Endothelial cell of umbilical vein (primary cell): Measurements from ENCODE around the gene ALOX5AP. TPM values are rescaled to one million over a fixed set of nuclear protein-coding genes. Genes with fewer than 3 reads are reported as not detected.

ENCODE experiments used
- BruUV-seq: library from RNA; stranded (reverse); fragments of 400-500 nt; replicated peaks from 2 replicates; lab custom pipeline; 2021; lab: Mats Ljungman, UMichigan
- CTCF ChIA-PET: fragments of 300-600, 350-600 bp; sonication (Branson Sonifier 250); formaldehyde crosslinking; loops from one replicate; lab custom pipeline; 2021; ENCODE audit warnings: antibody characterized with exemption, inconsistent platforms; lab: Charles Lee
- POLR2A ChIA-PET: fragments of 300-600, 350-600 bp; sonication (Branson Sonifier 250); formaldehyde crosslinking; loops from one replicate; lab custom pipeline; 2021; ENCODE audit warnings: antibody characterized with exemption, inconsistent platforms; lab: Charles Lee
- DNase-seq: peaks from one replicate; pipeline ENCODE4 v3.0.0-alpha.2; 2011; ENCODE audit warnings: low read depth, low spot score
- FAIRE-seq: peaks from 2 replicates; lab custom pipeline; 2011; peaks lifted over from hg19 to GRCh38; lab: Jason Lieb, UNC
- H2AFZ ChIP-seq: 2 replicates; pipeline ENCODE4 v1.6.0; 2012; ENCODE audit warnings: low read depth, low read length, control low read depth, inconsistent platforms
- H3K27ac ChIP-seq: 2 replicates; pipeline ENCODE4 v1.5.1; 2011; ENCODE audit warnings: low read depth, mild to moderate bottlenecking, control low read depth, low read length, moderate library complexity; ENCODE audit not compliant: insufficient read depth
- H3K27me3 ChIP-seq, 2 experiments: 2 replicates each; pipeline versions ENCODE4 v1.6.0 to v1.6.1; 2011; ENCODE audit warnings: low read length in 2 of 2, mixed read lengths in 1 of 2; ENCODE audit not compliant: control insufficient read depth in 2 of 2, insufficient read depth in 2 of 2
- H3K36me3 ChIP-seq, 2 experiments: 2 replicates in 1 of 2; 3 replicates in 1 of 2; pipeline ENCODE4 v1.5.1; 2011; ENCODE audit warnings: low read length in 2 of 2, mild to moderate bottlenecking in 1 of 2, moderate library complexity in 1 of 2; ENCODE audit not compliant: control insufficient read depth in 2 of 2, insufficient read depth in 2 of 2; ENCODE audit errors: extremely low read depth in 1 of 2
- H3K4me1 ChIP-seq: 3 replicates; pipeline ENCODE4 v1.5.1; 2011; ENCODE audit warnings: mild to moderate bottlenecking, low read length; ENCODE audit not compliant: control insufficient read depth, insufficient read depth; ENCODE audit errors: extremely low read depth
- H3K4me2 ChIP-seq: 2 replicates; pipeline ENCODE4 v1.6.1; 2011; ENCODE audit warnings: low read length, control low read depth, mixed read lengths; ENCODE audit not compliant: insufficient read depth
- H3K4me3 ChIP-seq, 3 experiments: fragments of 200-600 bp in 1 of 3; sonication (generic), shearing (Covaris generic) in 1 of 3; replicated peaks in 1 of 3; 2 replicates each; pipeline ENCODE4 v1.5.1; 2011 to 2016; ENCODE audit warnings: control low read depth in 3 of 3, low read length in 3 of 3, mild to moderate bottlenecking in 2 of 3, inconsistent platforms in 1 of 3, low read depth in 1 of 3, moderate library complexity in 1 of 3; ENCODE audit not compliant: insufficient read depth in 1 of 3
- H3K79me2 ChIP-seq: 2 replicates; pipeline ENCODE4 v1.6.0; 2012; ENCODE audit warnings: low read length, inconsistent platforms; ENCODE audit not compliant: control insufficient read depth, insufficient read depth
- H3K9ac ChIP-seq: replicated peaks from 2 replicates; pipeline ENCODE3; 2011; ENCODE audit warnings: low read length, control low read depth; ENCODE audit not compliant: insufficient read depth; ENCODE audit errors: extremely low read depth
- H3K9me1 ChIP-seq: replicated peaks from 3 replicates; pipeline ENCODE4 v1.6.0; 2011; ENCODE audit warnings: mild to moderate bottlenecking, low read length; ENCODE audit not compliant: control insufficient read depth, insufficient read depth; ENCODE audit errors: extremely low read depth
- H3K9me3 ChIP-seq: replicated peaks from 2 replicates; pipeline ENCODE4 v1.5.1; 2012; ENCODE audit warnings: low read length, inconsistent platforms; ENCODE audit not compliant: control insufficient read depth, insufficient read depth
- H4K20me1 ChIP-seq: replicated peaks from 2 replicates; pipeline ENCODE3; 2011; ENCODE audit warnings: mild to moderate bottlenecking, low read length; ENCODE audit not compliant: control insufficient read depth, insufficient read depth; ENCODE audit errors: extremely low read depth
- EZH2 ChIP-seq: IDR thresholded peaks from 2 replicates; pipeline ENCODE4 v1.6.1; 2012; ENCODE audit warnings: borderline replicate concordance, low read depth, mild to moderate bottlenecking, moderate library complexity, low read length, inconsistent platforms; ENCODE audit not compliant: severe bottlenecking
- FOS ChIP-seq: IDR thresholded peaks from 2 replicates; pipeline ENCODE4 v1.6.1; 2011; ENCODE audit warnings: mild to moderate bottlenecking, low read length, moderate library complexity, borderline replicate concordance; ENCODE audit not compliant: insufficient read depth
- GATA2 ChIP-seq: IDR thresholded peaks from 2 replicates; pipeline ENCODE4 v1.7.0; 2011; ENCODE audit warnings: low read depth, mild to moderate bottlenecking, moderate library complexity, mixed read lengths, low read length; ENCODE audit not compliant: insufficient read length, insufficient read depth
- JUN ChIP-seq: IDR thresholded peaks from 2 replicates; pipeline ENCODE4 v1.6.1; 2011; ENCODE audit warnings: borderline replicate concordance, low read depth; ENCODE audit not compliant: insufficient read length, insufficient read depth
- MAX ChIP-seq: IDR thresholded peaks from 2 replicates; pipeline ENCODE4 v1.6.1; 2011; ENCODE audit not compliant: insufficient read depth, insufficient read length
- MYC ChIP-seq: IDR thresholded peaks from one replicate; pipeline ENCODE4 v1.6.1; 2011; ENCODE audit warnings: mild to moderate bottlenecking, low read depth, low read length
- POLR2A ChIP-seq: IDR thresholded peaks from 2 replicates; pipeline ENCODE4 v1.6.1; 2012; ENCODE audit warnings: low read depth, mild to moderate bottlenecking, control low read depth, low read length
- POLR2AphosphoS5 ChIP-seq: IDR thresholded peaks from 2 replicates; pipeline ENCODE4 v1.6.1; 2012; ENCODE audit warnings: low read depth, mild to moderate bottlenecking, control low read depth, low read length, moderate library complexity; ENCODE audit not compliant: insufficient read depth
- dilution Hi-C: fragments of 300-500 bp; cut with MboI; formaldehyde crosslinking; loops from one replicate; pipeline ENCODE4 v1.15.0; 2019; ENCODE audit warnings: low sequenced_read_pairs; ENCODE audit not compliant: extremely low pct_ligation_motif_present
- intact Hi-C: fragments of 100-400 bp; cut with micrococcal nuclease; formaldehyde crosslinking; loops from one replicate; pipeline ENCODE4 v1.10.0; 2022
- polyA plus RNA-seq, 4 experiments: library from polyadenylated mRNA; depleted of rRNA in 3 of 4; stranded (reverse) in 3 of 4; unstranded in 1 of 4; fragments of >200 nt; gene quantifications; 2 replicates each; pipeline versions ENCODE4 v1.2.1 to v1.2.3, GENCODE V29; 2011 to 2012; ENCODE audit warnings: missing spikeins in 1 of 4
- total RNA-seq: library from RNA; stranded (reverse); gene quantifications from 2 replicates; pipeline ENCODE4 v1.2.3, GENCODE V29; 2021
- TF ChIP-seq, protein P1 (sequence below), 2 donors: IDR thresholded peaks; 1 replicate in 1 of 2; 2 replicates in 1 of 2; pipeline ENCODE4 v1.5.1; 2011; ENCODE audit warnings: low read length in 2 of 2, mild to moderate bottlenecking in 2 of 2, moderate library complexity in 2 of 2, control low read depth in 1 of 2, inconsistent platforms in 1 of 2, low read depth in 1 of 2; ENCODE audit not compliant: insufficient read depth in 1 of 2; ENCODE audit errors: extremely low read depth in 1 of 2

ALOX5AP gene
- total and polyA plus RNA-seq, 2 donors (not counting 3 experiments of a cell fraction or from before 2014, with no cell fraction given): 1.8 TPM; not detected in 1

DNA sequence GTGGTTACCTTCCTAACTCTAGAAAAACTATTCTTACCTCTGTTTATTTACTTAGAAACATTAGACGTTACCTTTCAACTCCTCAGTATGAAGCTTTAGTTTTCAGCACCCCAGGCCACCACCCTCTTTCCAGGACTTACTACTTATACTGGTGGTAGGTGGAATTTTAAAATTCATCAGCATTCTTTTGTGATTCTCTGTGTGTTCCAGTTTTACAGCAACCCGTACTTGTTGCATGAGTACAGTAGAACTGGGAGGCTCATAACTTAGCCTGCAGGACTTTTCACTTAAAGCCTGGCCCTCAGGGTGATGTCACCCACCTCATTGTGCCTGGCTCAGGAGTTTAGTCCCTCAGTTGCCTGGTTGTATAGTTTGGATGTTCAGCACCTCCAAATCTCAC, 49.4 kb upstream of the ALOX5AP start:
- CTCF ChIA-PET: no interaction called here
- POLR2A ChIA-PET: no interaction called here
- no peak for FAIRE-seq

More for the DNA sequence above, 49.4 kb upstream of the ALOX5AP start:
- Histone ChIP-seq H3K4me2 (no peak overlapping the region), H3K4me1 (peaks cover 6% of the 10 kb centered on the region), H3K79me2 (no peaks in the 10 kb centered on the region), H3K9me3 (no peaks in the 10 kb centered on the region), H2AFZ (no peak overlapping the region), H3K4me3 (no peak overlapping the region), H3K27ac (no peak overlapping the region), H3K9me1 (no peaks in the 10 kb centered on the region), H3K36me3 (no peaks in the 10 kb centered on the region), H3K9ac (no peak overlapping the region), H4K20me1 (no peaks in the 10 kb centered on the region), H3K27me3 (no peaks in the 10 kb centered on the region)
- no TSS peak for BruUV-seq
- intact Hi-C loops: no loop called here
- TF ChIP-seq GATA2: no peak
- no peak for TF ChIP-seq POLR2AphosphoS5
- TF ChIP-seq MAX: no peak
- no peak for TF ChIP-seq MYC
- no peak for TF ChIP-seq JUN
- TF ChIP-seq, protein P1, sequence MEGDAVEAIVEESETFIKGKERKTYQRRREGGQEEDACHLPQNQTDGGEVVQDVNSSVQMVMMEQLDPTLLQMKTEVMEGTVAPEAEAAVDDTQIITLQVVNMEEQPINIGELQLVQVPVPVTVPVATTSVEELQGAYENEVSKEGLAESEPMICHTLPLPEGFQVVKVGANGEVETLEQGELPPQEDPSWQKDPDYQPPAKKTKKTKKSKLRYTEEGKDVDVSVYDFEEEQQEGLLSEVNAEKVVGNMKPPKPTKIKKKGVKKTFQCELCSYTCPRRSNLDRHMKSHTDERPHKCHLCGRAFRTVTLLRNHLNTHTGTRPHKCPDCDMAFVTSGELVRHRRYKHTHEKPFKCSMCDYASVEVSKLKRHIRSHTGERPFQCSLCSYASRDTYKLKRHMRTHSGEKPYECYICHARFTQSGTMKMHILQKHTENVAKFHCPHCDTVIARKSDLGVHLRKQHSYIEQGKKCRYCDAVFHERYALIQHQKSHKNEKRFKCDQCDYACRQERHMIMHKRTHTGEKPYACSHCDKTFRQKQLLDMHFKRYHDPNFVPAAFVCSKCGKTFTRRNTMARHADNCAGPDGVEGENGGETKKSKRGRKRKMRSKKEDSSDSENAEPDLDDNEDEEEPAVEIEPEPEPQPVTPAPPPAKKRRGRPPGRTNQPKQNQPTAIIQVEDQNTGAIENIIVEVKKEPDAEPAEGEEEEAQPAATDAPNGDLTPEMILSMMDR (IDR thresholded peaks at IDR 0.05; ENCODE audit: extremely low read depth in 1 of 2, insufficient read depth in 1 of 2, low read depth in 1 of 2, low read length in 2 of 2): no peak
- no peak for TF ChIP-seq EZH2
- no peak for TF ChIP-seq FOS
- no peak for TF ChIP-seq POLR2A
- DNase-seq: no peak
- dilution Hi-C loops: loop anchor here (25.0 kb wide), 1 partner anchor 101 kb away; no protein-coding TSS in a partner anchor
